GM12801 (cell line): Measurements from ENCODE around the gene WDSUB1.

Experiments used
- TF ChIP-seq, protein P1 (sequence below): IDR thresholded peaks from one replicate; pipeline ENCODE4 v1.5.1; 2011; ENCODE audit warnings: control low read depth; ENCODE audit not compliant: insufficient read length; ENCODE audit errors: extremely low read depth

The WDSUB1 gene

DNA sequence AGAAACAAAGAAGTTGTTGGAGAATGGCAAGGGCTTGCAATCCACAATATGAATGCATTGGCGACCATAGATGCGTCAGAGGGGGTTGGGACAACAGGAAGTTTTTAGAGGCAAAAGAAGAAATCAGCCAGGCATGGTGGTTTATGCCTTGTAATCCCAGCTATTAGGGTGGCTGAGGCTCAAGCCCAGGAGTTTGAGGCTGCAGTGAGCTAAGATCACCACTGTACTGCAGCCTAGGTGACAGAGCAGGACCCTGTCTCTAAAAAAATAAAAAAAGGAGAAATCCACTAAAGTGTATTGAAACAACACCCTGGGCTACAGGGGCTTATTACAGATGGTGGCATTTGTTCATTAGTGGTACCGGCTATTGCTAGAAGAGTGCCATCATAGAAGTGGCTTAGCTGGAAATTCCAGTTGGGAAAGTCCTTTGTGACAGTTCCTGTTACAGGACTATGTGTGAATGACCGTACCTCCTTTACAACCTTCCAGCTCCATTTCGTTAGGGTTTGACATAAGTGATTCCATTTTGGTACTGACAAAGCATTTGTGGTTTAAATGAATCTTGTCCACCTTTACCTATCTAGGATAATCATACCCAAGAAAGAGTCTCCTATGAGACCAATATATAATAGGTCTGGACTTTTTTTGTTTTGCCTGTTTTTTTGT lies 10.7 kb upstream of the WDSUB1 start:
- TF ChIP-seq, protein P1, sequence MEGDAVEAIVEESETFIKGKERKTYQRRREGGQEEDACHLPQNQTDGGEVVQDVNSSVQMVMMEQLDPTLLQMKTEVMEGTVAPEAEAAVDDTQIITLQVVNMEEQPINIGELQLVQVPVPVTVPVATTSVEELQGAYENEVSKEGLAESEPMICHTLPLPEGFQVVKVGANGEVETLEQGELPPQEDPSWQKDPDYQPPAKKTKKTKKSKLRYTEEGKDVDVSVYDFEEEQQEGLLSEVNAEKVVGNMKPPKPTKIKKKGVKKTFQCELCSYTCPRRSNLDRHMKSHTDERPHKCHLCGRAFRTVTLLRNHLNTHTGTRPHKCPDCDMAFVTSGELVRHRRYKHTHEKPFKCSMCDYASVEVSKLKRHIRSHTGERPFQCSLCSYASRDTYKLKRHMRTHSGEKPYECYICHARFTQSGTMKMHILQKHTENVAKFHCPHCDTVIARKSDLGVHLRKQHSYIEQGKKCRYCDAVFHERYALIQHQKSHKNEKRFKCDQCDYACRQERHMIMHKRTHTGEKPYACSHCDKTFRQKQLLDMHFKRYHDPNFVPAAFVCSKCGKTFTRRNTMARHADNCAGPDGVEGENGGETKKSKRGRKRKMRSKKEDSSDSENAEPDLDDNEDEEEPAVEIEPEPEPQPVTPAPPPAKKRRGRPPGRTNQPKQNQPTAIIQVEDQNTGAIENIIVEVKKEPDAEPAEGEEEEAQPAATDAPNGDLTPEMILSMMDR, result no peak

DNA sequence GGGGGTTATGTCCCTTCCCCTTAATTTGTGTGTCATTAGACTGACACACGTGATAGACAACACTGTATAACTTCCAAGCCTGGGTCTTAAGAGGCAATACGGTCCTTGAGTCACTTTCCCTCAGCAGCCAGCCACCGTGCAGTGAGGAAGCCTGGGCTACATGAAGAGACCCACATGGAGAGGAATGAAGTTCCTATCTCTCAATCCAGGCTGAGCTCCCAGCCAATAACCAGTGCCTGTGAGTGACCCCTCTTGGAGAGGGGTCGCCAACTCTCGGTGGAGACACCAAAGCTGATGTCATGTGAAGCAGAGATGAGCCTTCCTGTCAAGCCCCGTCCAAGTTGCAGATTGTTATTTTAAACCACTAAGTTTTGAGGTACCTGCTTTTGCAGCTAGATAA lies 5.7 kb upstream of the WDSUB1 start:
- TF ChIP-seq, protein P1, result no peak

DNA sequence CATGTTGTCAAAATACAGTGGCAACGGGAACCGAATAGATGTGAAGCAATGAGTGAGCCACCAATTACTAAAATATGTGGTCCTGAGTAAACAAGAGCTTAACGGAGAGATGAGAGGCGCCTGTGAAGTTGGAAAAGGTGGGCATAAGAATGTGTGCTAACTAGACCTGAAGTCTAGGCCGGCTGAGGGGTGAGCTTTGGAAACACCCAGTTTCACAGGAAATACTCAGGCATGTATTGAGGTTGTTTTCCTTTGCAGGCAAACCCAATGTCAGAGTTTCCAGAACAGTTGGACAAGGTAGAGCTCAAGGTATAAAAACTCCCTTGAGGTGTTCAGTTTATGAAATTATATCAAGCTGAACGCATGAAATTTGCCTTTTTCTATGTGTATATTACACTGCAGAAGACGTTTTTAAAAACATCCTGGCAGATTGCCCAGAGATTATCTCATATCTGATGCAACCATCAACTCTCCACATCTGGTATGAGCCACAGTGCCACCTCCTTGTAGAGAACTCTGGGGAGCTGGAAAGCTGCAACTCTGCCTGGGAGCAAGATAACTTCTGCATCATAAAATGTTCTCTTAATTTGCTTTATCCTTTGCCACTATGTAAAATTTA lies 3.9 kb upstream of the WDSUB1 start:
- TF ChIP-seq, protein P1, result no peak

DNA sequence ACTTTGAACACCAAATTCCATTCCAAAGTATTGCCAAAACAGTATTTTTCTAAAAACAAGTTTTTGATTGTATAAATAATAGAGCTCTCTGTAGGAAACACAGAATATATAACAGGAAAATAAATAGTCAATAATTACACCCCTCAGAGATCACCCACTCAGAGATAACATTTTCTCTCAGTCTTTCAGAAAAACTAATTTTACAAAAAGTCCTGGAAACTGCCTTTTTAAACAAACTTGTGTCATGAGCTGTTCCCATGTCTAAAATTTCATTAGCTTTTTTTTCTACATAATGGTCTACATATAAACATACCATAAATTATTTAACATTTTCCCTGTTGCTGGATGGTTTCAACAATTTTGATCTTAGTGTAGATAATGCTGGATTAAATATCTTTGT lies 1.2 kb upstream of the WDSUB1 start:
- TF ChIP-seq, protein P1, result no peak

DNA sequence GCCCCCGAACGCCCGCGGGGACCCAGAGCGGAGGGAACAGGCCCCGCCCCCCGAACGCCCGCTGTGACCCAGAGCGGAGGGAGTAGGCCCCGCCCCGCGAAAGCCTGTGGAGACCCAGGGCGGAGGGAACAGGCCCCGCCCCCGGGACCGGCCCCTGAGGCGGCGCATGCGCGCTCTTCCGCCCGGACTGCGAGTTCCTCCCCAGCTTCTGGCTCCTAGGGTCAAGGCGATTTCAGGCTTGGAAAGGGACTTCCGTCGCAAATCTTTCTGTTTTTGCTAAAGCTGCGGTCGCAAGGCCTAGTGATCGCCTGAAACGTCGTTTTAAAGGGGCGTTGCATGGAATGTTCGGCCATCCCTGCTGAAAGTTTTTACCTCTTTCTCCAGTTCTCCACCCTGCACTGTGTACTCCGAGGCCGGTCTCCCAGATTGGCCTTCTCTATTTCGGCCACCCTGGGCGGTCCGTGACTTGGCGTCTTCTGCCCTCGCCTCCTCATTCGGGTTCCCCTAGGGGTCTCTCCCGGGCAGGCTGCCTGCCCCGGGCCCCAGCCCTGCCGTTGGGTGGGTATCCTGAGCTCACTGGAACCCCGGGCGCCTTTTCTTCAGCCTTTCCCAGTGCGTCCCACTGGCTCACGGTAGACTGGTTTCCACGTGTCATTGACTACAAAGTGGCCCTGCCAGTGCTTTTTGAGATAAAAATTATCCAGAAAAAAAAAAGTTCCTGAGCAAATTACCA lies 372 bp upstream of the WDSUB1 start:
- TF ChIP-seq, protein P1, result no peak

DNA sequence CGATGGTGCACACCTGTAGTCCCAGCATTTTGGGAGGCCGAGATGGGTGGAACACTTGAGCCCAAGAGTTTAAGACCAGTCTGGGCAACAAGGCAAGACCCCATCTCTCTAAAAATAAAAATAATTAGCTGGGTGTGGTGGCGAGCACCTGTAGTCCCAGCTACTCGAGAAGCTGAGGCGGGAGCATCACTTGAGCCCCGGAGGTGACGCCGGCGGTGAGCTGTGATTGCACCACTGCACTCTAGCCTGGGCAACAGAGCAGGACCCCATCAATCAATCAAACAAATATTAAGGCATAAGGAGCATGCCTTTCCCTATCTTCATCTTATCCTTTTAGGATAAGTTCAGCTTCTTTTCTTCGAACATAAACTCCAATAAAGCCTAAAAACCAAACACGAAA lies 1.1 kb downstream of the WDSUB1 start:
- TF ChIP-seq, protein P1, result no peak

DNA sequence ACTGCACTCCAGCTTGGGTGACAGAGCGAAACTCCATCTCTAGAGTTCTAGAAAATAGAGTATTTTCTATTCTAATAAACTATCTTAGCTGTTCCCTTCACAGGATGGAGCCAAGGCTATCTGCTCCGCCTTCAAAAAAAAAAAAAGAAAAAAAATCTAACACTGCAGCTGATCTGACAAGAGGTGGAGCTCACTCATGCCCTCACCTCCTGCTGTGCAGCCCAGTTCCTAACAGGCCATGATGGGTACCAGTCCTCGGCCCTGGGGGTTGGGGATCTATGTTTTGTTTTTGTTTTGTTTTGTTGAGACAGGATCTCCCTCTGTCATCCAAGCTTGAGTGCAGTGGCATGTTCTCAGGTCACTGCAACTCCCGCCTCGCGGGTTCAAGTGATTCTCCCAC lies 3.0 kb downstream of the WDSUB1 start:
- TF ChIP-seq, protein P1, result no peak
